GM23338 (cell line): ENCODE measurements around the gene KAZN.
A peak's percentile ranks its signal among the peaks of the same experiment; 100 is the strongest.

Experiments used
- CTCF ChIP-seq, 2 experiments: fragments of 200-600 bp in 1 of 2; sonication (generic) in 1 of 2; conservative IDR thresholded peaks; 2 replicates each; pipeline versions ENCODE4 v1.5.1 to v1.6.1; 2016 to 2017; ENCODE audit warnings: antibody characterized with exemption in 2 of 2, low read depth in 2 of 2, mild to moderate bottlenecking in 2 of 2, moderate library complexity in 1 of 2
- ETS1 ChIP-seq: IDR thresholded peaks from 2 replicates; pipeline ENCODE4 v1.6.1; 2016; ENCODE audit warnings: antibody characterized with exemption
- EZH2 ChIP-seq: fragments of 200-600 bp; sonication (generic); IDR thresholded peaks from one replicate; pipeline ENCODE4 v1.8.0; 2017; ENCODE audit warnings: antibody characterized with exemption, mild to moderate bottlenecking, low read depth; ENCODE audit not compliant: unreplicated experiment
- EZH2phosphoT487 ChIP-seq: fragments of 200-600 bp; sonication (generic); IDR thresholded peaks from one replicate; pipeline ENCODE4 v1.8.1; 2018; ENCODE audit warnings: antibody characterized with exemption; ENCODE audit not compliant: unreplicated experiment
- JUNB ChIP-seq: IDR thresholded peaks from one replicate; pipeline ENCODE4 v1.6.1; 2016; ENCODE audit warnings: antibody characterized with exemption; ENCODE audit not compliant: unreplicated experiment
- NANOG ChIP-seq: IDR thresholded peaks from 2 replicates; pipeline ENCODE4 v1.6.1; 2016; ENCODE audit warnings: antibody characterized with exemption, borderline replicate concordance
- POLR2AphosphoS5 ChIP-seq: IDR thresholded peaks from 2 replicates; pipeline ENCODE4 v1.6.1; 2016; ENCODE audit warnings: antibody characterized with exemption, low read depth
- REST ChIP-seq: IDR thresholded peaks from one replicate; pipeline ENCODE4 v1.6.1; 2018; ENCODE audit warnings: antibody characterized with exemption; ENCODE audit not compliant: unreplicated experiment
- ZNF114 ChIP-seq: fragments of 250-450 bp; sonication (Bioruptor Pico); IDR thresholded peaks from 2 replicates; pipeline ENCODE4 v1.5.0; 2020; ENCODE audit warnings: mild to moderate bottlenecking, moderate library complexity
- ZNF331 ChIP-seq: fragments of 250-450 bp; sonication (Bioruptor Pico); IDR thresholded peaks from 2 replicates; pipeline ENCODE4 v1.5.0; 2020; ENCODE audit warnings: low read depth, mild to moderate bottlenecking, moderate library complexity

- peak in 1 of 2 experiments; percentile 24; a peak in 1 of 4 replicates for TF ChIP-seq CTCF (conservative IDR thresholded peaks at IDR 0.05; ENCODE audit: low read depth in 2 of 2)
- TF ChIP-seq EZH2: no peak
- no peak for TF ChIP-seq REST
- no peak for TF ChIP-seq JUNB
- TF ChIP-seq ETS1: no peak
- TF ChIP-seq EZH2phosphoT487: no peak
- TF ChIP-seq POLR2AphosphoS5: no peak
- no peak for TF ChIP-seq ZNF331 (CRISPR knock-in tag)
- TF ChIP-seq ZNF114 (CRISPR knock-in tag): no peak
- TF ChIP-seq NANOG: no peak
These were observed 347.5 kb downstream of the KAZN start for GRCh38 chr1:14946011-14946359.
